AG04450 (cell line): ENCODE measurements around the gene CIAPIN1. TPM values are rescaled to one million over a fixed set of nuclear protein-coding genes. Genes with fewer than 3 reads are reported as not detected.

Source experiments
- CTCF ChIA-PET: fragments of 300-600, 350-600 bp; formaldehyde crosslinking; extraction: SDS; loops from one replicate; lab custom pipeline; 2022; ENCODE audit warnings: antibody characterized with exemption, inconsistent platforms; lab: Charles Lee
- POLR2A ChIA-PET: fragments of 350-600 bp; formaldehyde crosslinking; extraction: SDS; loops from one replicate; lab custom pipeline; 2021; ENCODE audit warnings: antibody characterized with exemption, inconsistent platforms; lab: Yijun Ruan, JAX
- DNase-seq: peaks from one replicate; pipeline ENCODE4 v3.0.0-alpha.2; 2011; ENCODE audit warnings: low read depth, low spot score
- H3K27ac ChIP-seq: one replicate; pipeline ENCODE4 v1.5.1; 2012; ENCODE audit warnings: low read depth, low read length, control low read depth
- H3K27me3 ChIP-seq: one replicate; pipeline ENCODE4 v1.6.0; 2012; ENCODE audit warnings: low read length; ENCODE audit not compliant: control insufficient read depth, insufficient read depth
- H3K4me3 ChIP-seq: 2 replicates; pipeline ENCODE4 v1.5.1; 2011; ENCODE audit warnings: mild to moderate bottlenecking, low read depth, low read length, control low read depth
- H3K9me3 ChIP-seq: 2 replicates; pipeline ENCODE4 v1.5.1; 2012; ENCODE audit warnings: low read length; ENCODE audit not compliant: control insufficient read depth, insufficient read depth
- polyA plus RNA-seq: library from polyadenylated mRNA; depleted of rRNA; stranded (reverse); fragments of >200 nt; gene quantifications from 2 replicates; pipeline ENCODE4 v1.2.3, GENCODE V29; 2011
- TF ChIP-seq, protein P1 (sequence below): IDR thresholded peaks from 2 replicates; pipeline ENCODE4 v1.5.1; 2011; ENCODE audit warnings: low read depth, low read length, control low read depth, inconsistent platforms

The CIAPIN1 gene
- polyA plus RNA-seq, 1 experiment: 48.6 TPM

DNA sequence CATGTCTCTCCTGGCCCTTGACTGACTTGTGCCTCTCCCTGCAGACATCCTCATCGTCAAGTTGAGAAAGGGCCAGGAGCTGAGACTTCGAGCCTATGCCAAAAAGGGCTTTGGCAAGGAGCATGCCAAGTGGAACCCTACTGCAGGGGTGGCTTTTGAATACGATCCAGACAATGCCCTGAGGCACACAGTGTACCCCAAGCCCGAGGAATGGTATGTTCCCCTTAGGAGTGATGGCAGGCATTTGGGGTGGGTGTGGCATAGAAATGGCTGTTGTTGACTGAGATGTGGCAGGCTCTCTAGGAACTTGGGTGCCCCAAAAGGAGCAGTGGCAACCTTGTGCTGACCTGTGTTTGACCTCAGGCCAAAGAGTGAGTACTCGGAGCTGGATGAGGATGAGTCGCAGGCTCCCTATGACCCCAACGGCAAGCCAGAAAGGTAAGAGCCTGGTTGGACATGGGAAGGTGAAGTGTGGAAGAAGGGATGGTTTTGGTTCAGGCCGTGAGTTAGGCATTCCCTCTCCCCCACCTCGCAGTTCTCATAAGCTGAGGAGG is 22.8 kb upstream of the CIAPIN1 start:
- no peak overlapping the region for H3K4me3 ChIP-seq
- no peak for DNase-seq
- POLR2A ChIA-PET: no interaction called here
- no peaks in the 10 kb centered on the region for H3K27me3 ChIP-seq
- TF ChIP-seq, protein P1, sequence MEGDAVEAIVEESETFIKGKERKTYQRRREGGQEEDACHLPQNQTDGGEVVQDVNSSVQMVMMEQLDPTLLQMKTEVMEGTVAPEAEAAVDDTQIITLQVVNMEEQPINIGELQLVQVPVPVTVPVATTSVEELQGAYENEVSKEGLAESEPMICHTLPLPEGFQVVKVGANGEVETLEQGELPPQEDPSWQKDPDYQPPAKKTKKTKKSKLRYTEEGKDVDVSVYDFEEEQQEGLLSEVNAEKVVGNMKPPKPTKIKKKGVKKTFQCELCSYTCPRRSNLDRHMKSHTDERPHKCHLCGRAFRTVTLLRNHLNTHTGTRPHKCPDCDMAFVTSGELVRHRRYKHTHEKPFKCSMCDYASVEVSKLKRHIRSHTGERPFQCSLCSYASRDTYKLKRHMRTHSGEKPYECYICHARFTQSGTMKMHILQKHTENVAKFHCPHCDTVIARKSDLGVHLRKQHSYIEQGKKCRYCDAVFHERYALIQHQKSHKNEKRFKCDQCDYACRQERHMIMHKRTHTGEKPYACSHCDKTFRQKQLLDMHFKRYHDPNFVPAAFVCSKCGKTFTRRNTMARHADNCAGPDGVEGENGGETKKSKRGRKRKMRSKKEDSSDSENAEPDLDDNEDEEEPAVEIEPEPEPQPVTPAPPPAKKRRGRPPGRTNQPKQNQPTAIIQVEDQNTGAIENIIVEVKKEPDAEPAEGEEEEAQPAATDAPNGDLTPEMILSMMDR: no peak
- no peak overlapping the region for H3K27ac ChIP-seq
- H3K9me3 ChIP-seq: no peaks in the 10 kb centered on the region
- CTCF ChIA-PET: interaction anchor here (3.8 kb wide), 1 partner anchor 8 kb away, joined by 13 read pairs; the partner anchor contains the start of gene POLR2C

DNA sequence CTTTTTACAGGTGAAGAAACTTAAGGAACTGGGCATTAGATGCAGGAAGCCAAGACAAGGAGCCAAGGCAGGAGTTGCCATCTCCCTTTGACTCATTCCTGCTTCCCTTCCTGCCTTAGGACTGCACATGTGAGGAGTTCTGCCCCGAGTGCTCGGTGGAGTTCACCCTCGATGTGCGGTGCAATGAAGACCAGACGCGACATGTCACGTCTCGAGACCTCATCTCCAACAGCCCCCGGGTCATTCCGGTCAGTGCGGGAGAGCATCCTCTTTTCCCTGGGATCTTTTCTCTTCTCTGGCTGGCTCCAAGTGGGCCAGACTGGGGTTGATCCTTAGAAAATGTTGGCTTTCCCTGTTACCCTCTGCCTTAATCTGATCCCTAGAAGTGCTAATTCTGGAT is 21.9 kb upstream of the CIAPIN1 start:
- Histone ChIP-seq H3K4me3 (no peak overlapping the region), H3K9me3 (no peaks in the 10 kb centered on the region), H3K27me3 (no peaks in the 10 kb centered on the region), H3K27ac (no peak overlapping the region)
- TF ChIP-seq, protein P1: no peak
- no peak for DNase-seq
- POLR2A ChIA-PET: no interaction called here
- CTCF ChIA-PET: no interaction called here

DNA sequence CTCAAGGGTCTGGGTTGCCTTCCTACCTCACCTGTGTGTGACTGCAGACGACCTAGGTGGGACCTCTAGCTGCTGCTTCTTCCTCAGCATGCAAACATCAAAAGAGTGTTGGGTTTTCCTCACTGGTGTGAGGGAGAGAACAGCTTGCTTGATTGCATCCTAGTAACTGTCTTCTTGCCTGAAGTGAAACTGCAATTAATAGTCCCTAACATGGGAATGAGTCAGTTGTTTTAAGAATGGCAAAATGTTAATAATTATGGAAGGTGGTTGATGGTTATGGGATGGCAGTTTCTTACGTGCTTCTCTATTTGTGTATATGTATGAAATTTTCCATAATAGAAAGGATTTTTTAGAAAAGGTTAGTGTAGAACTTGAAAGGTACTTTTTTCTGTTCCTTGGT is 21.2 kb upstream of the CIAPIN1 start:
- DNase-seq: no peak
- Histone ChIP-seq H3K27me3 (no peaks in the 10 kb centered on the region), H3K27ac (no peak overlapping the region), H3K9me3 (no peaks in the 10 kb centered on the region), H3K4me3 (no peak overlapping the region)
- ChIA-PET POLR2A (no interaction called here), CTCF (no interaction called here)
- TF ChIP-seq, protein P1: no peak

DNA sequence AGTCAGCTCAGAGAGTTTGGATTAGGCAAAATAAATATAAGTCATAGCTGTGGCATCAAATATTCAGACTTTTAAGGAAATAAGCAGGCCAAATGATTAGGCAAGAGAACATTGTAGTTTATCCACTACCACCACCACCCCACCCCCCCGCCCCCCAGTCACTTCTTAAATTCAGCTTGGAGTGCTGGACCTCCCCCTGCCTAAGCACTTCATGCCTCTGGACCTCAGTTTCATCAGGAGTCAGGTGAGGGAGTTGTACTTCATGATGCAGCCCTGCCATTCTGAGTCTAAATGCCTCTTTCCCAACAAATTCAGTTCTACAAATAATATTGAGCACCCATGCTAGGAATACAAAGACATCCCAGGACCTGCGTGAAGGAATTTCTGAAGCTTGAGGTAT is 17.3 kb upstream of the CIAPIN1 start:
- H3K27me3 ChIP-seq: no peaks in the 10 kb centered on the region
- ChIA-PET POLR2A (no interaction called here), CTCF (interaction anchor here (1.7 kb wide), 1 partner anchor 55 kb away, joined by 8 read pairs; no protein-coding TSS in a partner anchor)
- H3K4me3 ChIP-seq: no peak overlapping the region
- no peaks in the 10 kb centered on the region for H3K9me3 ChIP-seq
- TF ChIP-seq, protein P1: no peak
- no peak for DNase-seq
- no peak overlapping the region for H3K27ac ChIP-seq

DNA sequence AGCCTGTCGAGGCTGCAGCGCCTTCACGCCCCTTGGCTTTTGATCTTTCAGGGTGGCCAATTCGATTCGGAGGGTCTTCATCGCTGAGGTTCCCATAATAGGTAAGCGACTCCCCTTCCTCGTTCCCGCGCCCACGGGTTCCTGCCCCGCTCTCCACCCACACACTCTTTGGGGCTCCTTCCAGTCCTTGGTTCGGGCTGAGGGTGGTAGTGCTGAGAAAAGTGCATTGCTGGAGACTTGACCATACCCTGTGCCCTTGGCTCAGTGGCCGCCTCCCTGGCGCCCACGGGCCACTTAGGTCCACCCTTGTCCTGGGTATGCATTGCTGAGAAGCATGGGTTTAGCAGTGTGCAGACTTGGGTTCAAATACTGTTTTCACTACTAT is 15.8 kb upstream of the CIAPIN1 start:
- Histone ChIP-seq H3K4me3 (peak overlapping the region; percentile 89), H3K27ac (no peak overlapping the region), H3K9me3 (no peaks in the 10 kb centered on the region), H3K27me3 (no peaks in the 10 kb centered on the region)
- CTCF ChIA-PET: interaction anchor here (0.6 to 3.3 kb wide), 30 partner anchors 9 to 280 kb away, joined by 3 to 16 read pairs (median 5); partner anchors contain the start of genes CIAPIN1, COQ9 and DOK4
- TF ChIP-seq, protein P1: no peak
- no peak for DNase-seq
- POLR2A ChIA-PET: interaction anchor here (1.2 to 1.8 kb wide), 2 partner anchors 16 to 57 kb away, joined by 3 to 15 read pairs; partner anchors contain the start of genes CIAPIN1 and COQ9
